Measurements from ENCODE around the gene SRRM4. TPM values are rescaled to one million over a fixed set of nuclear protein-coding genes. Genes with fewer than 3 reads are reported as not detected.

SRRM4 gene
- total and polyA plus RNA-seq, 8 donors, result 0.05 to 2.6 (median 0.22) TPM; not detected in 2

DNA sequence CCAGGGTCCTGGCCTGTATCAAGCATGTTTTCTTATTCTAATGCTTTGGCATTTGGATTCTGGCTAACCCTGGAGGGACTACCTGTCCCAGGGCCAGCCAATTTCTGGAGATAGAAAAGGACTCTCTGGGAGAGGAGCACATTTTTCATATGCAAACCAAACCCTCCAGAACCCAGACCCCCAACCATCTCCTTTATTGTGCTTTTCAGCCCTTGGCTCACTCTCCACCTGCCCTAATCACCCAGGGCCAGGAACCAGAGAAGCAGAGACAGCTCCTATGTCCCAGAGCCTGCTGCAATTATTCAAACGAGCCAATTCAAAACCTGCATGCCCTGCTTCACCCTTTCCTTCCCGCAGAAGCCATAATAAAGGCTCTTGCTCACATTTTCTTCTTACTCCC, 221.2 kb downstream of the SRRM4 start:
- H3K4me1 ChIP-seq, result peaks cover 0 to 37% (median 3%) of the 10 kb centered on the region in 4 donors
- H3K9me3 ChIP-seq, result no peaks in the 10 kb centered on the region
- no peaks in the 10 kb centered on the region for H3K36me3 ChIP-seq
- WGBS, 5 donors, result 23 to 42% (median 31%) methylated on average over 2 of the region's 2 CpGs
- no peak for DNase-seq
- H3K4me3 ChIP-seq, result no peak overlapping the region
- TF ChIP-seq POLR2A (IDR thresholded peaks at IDR 0.05) (no peak), POLR2AphosphoS5 (IDR thresholded peaks at IDR 0.05) (no peak), EP300 (IDR thresholded peaks at IDR 0.05) (no peak)
- TF ChIP-seq, protein P1, sequence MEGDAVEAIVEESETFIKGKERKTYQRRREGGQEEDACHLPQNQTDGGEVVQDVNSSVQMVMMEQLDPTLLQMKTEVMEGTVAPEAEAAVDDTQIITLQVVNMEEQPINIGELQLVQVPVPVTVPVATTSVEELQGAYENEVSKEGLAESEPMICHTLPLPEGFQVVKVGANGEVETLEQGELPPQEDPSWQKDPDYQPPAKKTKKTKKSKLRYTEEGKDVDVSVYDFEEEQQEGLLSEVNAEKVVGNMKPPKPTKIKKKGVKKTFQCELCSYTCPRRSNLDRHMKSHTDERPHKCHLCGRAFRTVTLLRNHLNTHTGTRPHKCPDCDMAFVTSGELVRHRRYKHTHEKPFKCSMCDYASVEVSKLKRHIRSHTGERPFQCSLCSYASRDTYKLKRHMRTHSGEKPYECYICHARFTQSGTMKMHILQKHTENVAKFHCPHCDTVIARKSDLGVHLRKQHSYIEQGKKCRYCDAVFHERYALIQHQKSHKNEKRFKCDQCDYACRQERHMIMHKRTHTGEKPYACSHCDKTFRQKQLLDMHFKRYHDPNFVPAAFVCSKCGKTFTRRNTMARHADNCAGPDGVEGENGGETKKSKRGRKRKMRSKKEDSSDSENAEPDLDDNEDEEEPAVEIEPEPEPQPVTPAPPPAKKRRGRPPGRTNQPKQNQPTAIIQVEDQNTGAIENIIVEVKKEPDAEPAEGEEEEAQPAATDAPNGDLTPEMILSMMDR (IDR thresholded peaks at IDR 0.05), result no peak
- no peak overlapping the region for H3K27ac ChIP-seq
- intact Hi-C loops (cut with DNase I; ENCODE audit: low total_unique reads), result no loop called here
- H3K27me3 ChIP-seq, result no peaks in the 10 kb centered on the region

DNA sequence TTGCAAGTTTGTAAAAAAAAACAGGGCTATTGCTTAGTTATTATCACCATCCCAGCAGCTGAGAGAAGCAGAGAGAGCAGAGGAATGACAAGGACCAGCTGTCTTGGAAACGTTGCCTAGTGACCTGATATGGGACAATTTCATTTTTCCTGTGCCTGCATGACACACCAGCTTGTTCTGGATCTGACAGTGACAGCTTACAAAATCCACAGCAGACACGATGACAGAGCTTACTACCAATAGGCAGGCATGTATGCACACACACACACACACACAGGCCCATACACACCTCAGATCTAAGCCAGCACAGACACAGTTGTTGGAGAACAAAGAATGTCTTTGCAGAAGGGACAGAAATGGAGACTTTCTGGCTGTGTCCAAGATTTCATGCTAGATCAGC, 222.8 kb downstream of the SRRM4 start:
- Histone ChIP-seq H3K4me3 (no peak overlapping the region), H3K27me3 (no peaks in the 10 kb centered on the region), H3K9me3 (no peaks in the 10 kb centered on the region), H3K27ac (peak overlapping the region in 1 of 5 donors; percentile 26), H3K36me3 (no peaks in the 10 kb centered on the region), H3K4me1 (peaks cover 0 to 42% (median 3%) of the 10 kb centered on the region in 4 donors)
- 13 to 30% (median 25%) methylated on average over 2 of the region's 2 CpGs for WGBS, 5 donors
- TF ChIP-seq EP300 (IDR thresholded peaks at IDR 0.05), result no peak
- TF ChIP-seq POLR2A (IDR thresholded peaks at IDR 0.05), result no peak
- no peak for TF ChIP-seq POLR2AphosphoS5 (IDR thresholded peaks at IDR 0.05)
- TF ChIP-seq, protein P1 (IDR thresholded peaks at IDR 0.05), result no peak
- intact Hi-C loops (cut with DNase I; ENCODE audit: low total_unique reads), result no loop called here
- DNase-seq, result peak in 1 of 2 donors; percentile 60

DNA sequence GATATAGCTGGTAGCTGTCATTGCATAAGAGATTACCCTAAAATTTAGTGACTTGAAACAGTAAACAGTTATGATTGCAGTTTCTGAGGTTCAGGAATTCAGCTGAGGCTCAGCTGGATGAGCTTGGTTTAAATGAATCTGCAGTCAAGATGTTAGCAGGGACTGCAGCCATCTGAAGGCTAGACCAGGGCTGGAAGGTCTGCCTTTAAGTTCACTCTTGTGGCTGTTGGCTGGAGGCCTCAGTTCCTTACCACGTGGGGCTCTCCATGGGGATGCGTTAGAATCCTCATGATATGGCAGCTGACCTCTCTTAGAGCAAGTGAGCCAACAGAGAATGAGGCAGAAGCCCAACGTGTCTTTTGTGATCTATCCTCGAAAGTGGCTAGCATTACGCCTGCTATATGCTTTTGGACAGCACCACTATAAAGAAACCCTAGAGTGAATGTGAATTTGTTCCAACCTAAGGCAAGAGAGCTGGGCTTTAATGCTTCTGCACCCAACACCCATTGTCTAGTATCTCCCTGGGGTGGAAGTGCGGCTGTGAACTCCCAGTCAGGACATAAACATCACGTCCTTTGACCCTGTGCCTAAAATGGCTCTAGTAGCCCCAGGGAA, 223.4 kb downstream of the SRRM4 start:
- peak in 1 of 2 donors; percentile 42 for DNase-seq
- no peak for TF ChIP-seq POLR2AphosphoS5 (IDR thresholded peaks at IDR 0.05)
- WGBS, 5 donors, result 70 to 77% (median 73%) methylated on average over 7 of the region's 7 CpGs
- no peaks in the 10 kb centered on the region for H3K27me3 ChIP-seq
- H3K36me3 ChIP-seq, result no peaks in the 10 kb centered on the region
- intact Hi-C loops (cut with DNase I; ENCODE audit: low total_unique reads), result no loop called here
- H3K4me1 ChIP-seq, result peaks cover 0 to 43% (median 3%) of the 10 kb centered on the region in 4 donors
- no peak overlapping the region for H3K4me3 ChIP-seq
- H3K9me3 ChIP-seq, result no peaks in the 10 kb centered on the region
- H3K27ac ChIP-seq, result peak overlapping the region in 1 of 5 donors; percentile 26

DNA sequence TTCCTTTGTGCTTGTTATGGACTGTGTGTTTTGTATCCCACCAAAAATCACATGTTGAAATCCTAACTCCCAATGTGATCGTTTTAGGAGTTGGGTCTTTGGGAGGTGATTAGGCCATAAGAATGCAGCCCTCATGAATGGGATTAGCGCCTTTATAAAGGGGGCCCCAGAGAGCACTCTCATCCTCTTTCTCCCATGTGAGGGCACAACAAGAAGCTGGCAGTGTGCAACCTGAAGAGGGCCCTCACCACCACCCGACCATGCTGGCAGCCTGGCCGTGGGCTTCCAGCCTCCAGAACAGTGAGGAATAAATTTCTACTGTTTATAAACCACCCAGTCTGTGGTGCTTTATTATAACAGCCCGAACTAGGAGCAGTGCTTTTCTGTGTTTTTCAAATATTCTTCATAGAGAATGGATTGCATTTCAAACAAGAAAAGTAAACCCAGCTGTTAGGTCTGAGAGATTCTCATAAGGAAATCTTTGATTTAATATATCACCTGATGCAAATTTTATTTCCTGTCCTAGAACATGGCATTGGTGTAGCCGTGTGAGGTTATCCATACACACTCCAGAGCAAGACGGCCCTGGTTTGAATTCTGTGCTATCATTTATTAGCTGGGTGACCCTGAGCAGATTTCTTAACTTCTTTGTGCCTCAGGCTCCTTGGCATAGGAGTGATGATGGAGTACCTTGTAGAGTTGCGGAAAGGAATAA, 225.2 kb downstream of the SRRM4 start:
- Histone ChIP-seq H3K4me1 (peaks cover 0 to 43% (median 3%) of the 10 kb centered on the region in 4 donors), H3K27me3 (no peaks in the 10 kb centered on the region), H3K9me3 (no peaks in the 10 kb centered on the region), H3K36me3 (no peaks in the 10 kb centered on the region), H3K4me3 (no peak overlapping the region), H3K27ac (peak overlapping the region in 2 of 5 donors; percentile 31 to 74)
- 50 to 65% (median 58%) methylated on average over 8 of the region's 8 CpGs for WGBS, 5 donors
- intact Hi-C loops (cut with DNase I; ENCODE audit: low total_unique reads), result no loop called here
- no peak for DNase-seq
- no peak for TF ChIP-seq POLR2AphosphoS5 (IDR thresholded peaks at IDR 0.05)

DNA sequence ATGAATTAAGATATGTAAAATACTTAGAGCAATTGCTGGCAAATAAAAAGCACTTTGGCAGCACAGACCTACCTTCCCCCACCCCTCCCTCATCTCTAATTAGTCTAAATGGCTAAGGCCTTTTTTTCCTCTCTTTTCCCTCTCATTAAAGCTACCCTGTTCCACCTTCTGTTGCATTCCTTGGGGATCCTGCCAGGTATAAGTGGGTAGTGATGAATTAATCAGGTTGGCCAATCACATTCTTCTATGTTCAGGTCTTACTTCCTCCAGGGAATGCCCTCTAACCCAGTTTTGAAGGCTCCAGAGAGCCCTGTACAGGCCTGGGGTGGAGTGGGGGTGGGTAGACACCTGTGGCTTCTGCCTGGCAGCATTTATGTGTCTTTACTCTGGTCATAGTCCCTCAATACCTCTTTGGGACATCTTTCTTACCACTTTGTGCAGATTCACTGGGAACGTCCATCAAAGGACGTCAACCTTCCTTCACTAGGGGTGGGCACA, 225.8 kb downstream of the SRRM4 start:
- intact Hi-C loops (cut with DNase I; ENCODE audit: low total_unique reads), result no loop called here
- no peak for DNase-seq
- no peak overlapping the region for H3K4me3 ChIP-seq
- TF ChIP-seq POLR2AphosphoS5 (IDR thresholded peaks at IDR 0.05), result no peak
- TF ChIP-seq, protein P1 (IDR thresholded peaks at IDR 0.05), result no peak
- TF ChIP-seq POLR2A (IDR thresholded peaks at IDR 0.05), result no peak
- TF ChIP-seq EP300 (IDR thresholded peaks at IDR 0.05), result no peak
- H3K36me3 ChIP-seq, result no peaks in the 10 kb centered on the region
- no peaks in the 10 kb centered on the region for H3K9me3 ChIP-seq
- peak overlapping the region in 2 of 5 donors; percentile 31 to 74 for H3K27ac ChIP-seq
- 81 to 96% (median 89%) methylated on average over 2 of the region's 2 CpGs for WGBS, 5 donors
- peaks cover 0 to 43% (median 3%) of the 10 kb centered on the region in 4 donors for H3K4me1 ChIP-seq
- no peaks in the 10 kb centered on the region for H3K27me3 ChIP-seq
